GM23338 (cell line): ENCODE data around the gene ILDR2. TPM values are rescaled to one million over a fixed set of nuclear protein-coding genes. Genes with fewer than 3 reads are reported as not detected.

Source experiments
- ATAC-seq: fragments of 200-7000 bp; cut with Tn5 transposase; 3 replicates; pipeline ENCODE4 v1.9.1; 2020
- DNase-seq: peaks from one replicate; pipeline ENCODE4 v3.0.0-alpha.2; 2015; ENCODE audit warnings: low spot score
- H2AFZ ChIP-seq: fragments of 200-600 bp; sonication (generic); 2 replicates; pipeline ENCODE4 v1.8.0; 2016; ENCODE audit warnings: antibody characterized with exemption, mild to moderate bottlenecking, moderate library complexity
- H3F3A ChIP-seq: fragments of 200-600 bp; sonication (generic); replicated peaks from 2 replicates; pipeline ENCODE4 v1.8.0; 2017; ENCODE audit warnings: antibody characterized with exemption, mixed run types, low read depth
- H3K27ac ChIP-seq: fragments of 200-600 bp; sonication (generic); 2 replicates; pipeline ENCODE4 v1.6.1; 2016; ENCODE audit warnings: low read depth
- H3K27me3 ChIP-seq: fragments of 200-600 bp; sonication (generic); 2 replicates; pipeline ENCODE4 v1.8.0; 2016; ENCODE audit warnings: mild to moderate bottlenecking, mixed run types, moderate library complexity; ENCODE audit not compliant: insufficient read depth
- H3K36me3 ChIP-seq: fragments of 200-600 bp; sonication (generic); 2 replicates; pipeline ENCODE4 v1.8.0; 2016; ENCODE audit warnings: mild to moderate bottlenecking; ENCODE audit not compliant: insufficient read depth
- H3K4me1 ChIP-seq: fragments of 200-600 bp; sonication (generic); 2 replicates; pipeline ENCODE4 v1.8.0; 2016; ENCODE audit warnings: mild to moderate bottlenecking, moderate library complexity; ENCODE audit not compliant: insufficient read depth
- H3K4me2 ChIP-seq: fragments of 200-600 bp; sonication (generic); 2 replicates; pipeline ENCODE4 v1.7.1; 2017; ENCODE audit warnings: mixed run types
- H3K4me3 ChIP-seq: fragments of 200-600 bp; sonication (generic); 2 replicates; pipeline ENCODE4 v1.6.1; 2016; ENCODE audit warnings: mixed run types
- H3K79me2 ChIP-seq: fragments of 200-600 bp; sonication (generic); replicated peaks from 2 replicates; pipeline ENCODE4 v1.8.0; 2017; ENCODE audit warnings: mild to moderate bottlenecking; ENCODE audit not compliant: insufficient read depth
- H3K9me2 ChIP-seq: fragments of 200-600 bp; sonication (generic); 2 replicates; pipeline ENCODE4 v1.8.0; 2017; ENCODE audit not compliant: insufficient read depth
- H4K20me1 ChIP-seq: fragments of 200-600 bp; sonication (generic); replicated peaks from 2 replicates; pipeline ENCODE4 v1.8.0; 2017; ENCODE audit warnings: mild to moderate bottlenecking; ENCODE audit not compliant: insufficient read depth
- H3K27ac Mint-ChIP-seq: 2 replicates; pipeline ENCODE4 v1.8.0; 2020; ENCODE audit warnings: inconsistent platforms, mild to moderate bottlenecking, moderate library complexity, mixed read lengths
- H3K27me3 Mint-ChIP-seq: 3 replicates; pipeline ENCODE4 v1.8.0; 2022; ENCODE audit warnings: low read depth, mild to moderate bottlenecking, moderate library complexity, mixed read lengths, inconsistent platforms; ENCODE audit not compliant: insufficient read depth, poor library complexity
- H3K36me3 Mint-ChIP-seq: 3 replicates; pipeline ENCODE4 v1.8.0; 2021; ENCODE audit warnings: low read depth, mild to moderate bottlenecking, inconsistent platforms, moderate library complexity, mixed read lengths
- H3K4me1 Mint-ChIP-seq: 3 replicates; pipeline ENCODE4 v1.8.0; 2020; ENCODE audit warnings: mild to moderate bottlenecking, inconsistent platforms, mixed read lengths
- H3K4me3 Mint-ChIP-seq: 3 replicates; pipeline ENCODE4 v1.8.0; 2021; ENCODE audit warnings: moderate library complexity, mild to moderate bottlenecking, inconsistent platforms, mixed read lengths
- H3K9me3 Mint-ChIP-seq: 3 replicates; pipeline ENCODE4 v1.8.0; 2020; ENCODE audit warnings: moderate library complexity, mild to moderate bottlenecking, inconsistent platforms, mixed read lengths
- CREB1 ChIP-seq: fragments of 250-450 bp; sonication (Bioruptor Pico); IDR thresholded peaks from 2 replicates; pipeline ENCODE4 v1.5.0; 2020; ENCODE audit warnings: low read depth, mild to moderate bottlenecking, moderate library complexity
- ETS1 ChIP-seq: IDR thresholded peaks from 2 replicates; pipeline ENCODE4 v1.6.1; 2016; ENCODE audit warnings: antibody characterized with exemption
- EZH2 ChIP-seq: fragments of 200-600 bp; sonication (generic); IDR thresholded peaks from one replicate; pipeline ENCODE4 v1.8.0; 2017; ENCODE audit warnings: antibody characterized with exemption, mild to moderate bottlenecking, low read depth; ENCODE audit not compliant: unreplicated experiment
- NANOG ChIP-seq: IDR thresholded peaks from 2 replicates; pipeline ENCODE4 v1.6.1; 2016; ENCODE audit warnings: antibody characterized with exemption, borderline replicate concordance
- POLR2AphosphoS5 ChIP-seq: IDR thresholded peaks from 2 replicates; pipeline ENCODE4 v1.6.1; 2016; ENCODE audit warnings: antibody characterized with exemption, low read depth
- STAT1 ChIP-seq: IDR thresholded peaks from one replicate; pipeline ENCODE4 v1.6.1; 2016; ENCODE audit warnings: antibody characterized with exemption; ENCODE audit not compliant: unreplicated experiment
- ZNF331 ChIP-seq: fragments of 250-450 bp; sonication (Bioruptor Pico); IDR thresholded peaks from 2 replicates; pipeline ENCODE4 v1.5.0; 2020; ENCODE audit warnings: low read depth, mild to moderate bottlenecking, moderate library complexity
- polyA plus RNA-seq: library from polyadenylated mRNA; unstranded; fragments of >200 nt; fragmentation: Nextera tagmentation; extraction: Ambion mirVana; gene quantifications from 2 replicates; pipeline ENCODE4 v1.2.1, GENCODE V29; 2016
- total RNA-seq: library from RNA; depleted of rRNA; stranded (reverse); fragments of >200 nt; shearing (Covaris generic); gene quantifications from 2 replicates; pipeline ENCODE4 v1.2.3, GENCODE V29; 2014
- TF ChIP-seq, protein P1 (sequence below): fragments of 250-450 bp; sonication (Bioruptor Pico); IDR thresholded peaks from 2 replicates; pipeline ENCODE4 v1.5.0; 2020; ENCODE audit warnings: mild to moderate bottlenecking, moderate library complexity

The ILDR2 gene
- total and polyA plus RNA-seq, 2 experiments from 2014 or later, result 0.27 to 2.4 TPM

DNA sequence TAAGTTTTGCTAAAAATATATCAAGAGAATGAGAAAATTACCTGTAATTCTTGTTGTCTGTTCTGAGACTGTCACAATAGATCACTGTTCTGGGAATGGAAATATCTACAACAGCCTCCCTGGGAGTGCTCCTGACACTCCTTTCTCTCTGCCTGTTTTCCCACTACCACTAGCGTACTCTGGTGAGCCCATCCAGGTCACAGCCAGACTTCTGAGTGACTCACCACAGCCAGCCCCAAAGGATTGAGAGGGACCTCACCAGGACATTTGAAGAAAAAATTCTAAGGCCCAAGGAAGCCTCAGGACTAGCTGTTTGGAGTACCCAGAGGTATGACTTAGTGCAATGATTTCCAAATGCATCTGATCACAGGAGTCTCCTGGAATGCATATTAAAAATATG is 60.3 kb downstream of the ILDR2 start:
- H3K36me3 Mint-ChIP-seq, result peaks cover 22% of the 10 kb centered on the region; the same call in 2 of the 3 replicates

More for the DNA sequence above, 60.3 kb downstream of the ILDR2 start:
- no peak overlapping the region for H3K27ac Mint-ChIP-seq
- H3K4me1 Mint-ChIP-seq, result peaks cover 16% of the 10 kb centered on the region
- no peak overlapping the region for H2AFZ ChIP-seq
- H3K4me3 Mint-ChIP-seq, result no peak overlapping the region
- peaks cover 18% of the 10 kb centered on the region for H3K27me3 Mint-ChIP-seq
- H3K27ac ChIP-seq, result no peak overlapping the region
- H3K4me3 ChIP-seq, result no peak overlapping the region
- TF ChIP-seq ETS1, result no peak
- TF ChIP-seq CREB1 (CRISPR knock-in tag), result no peak
- TF ChIP-seq NANOG, result no peak
- TF ChIP-seq, protein P1, sequence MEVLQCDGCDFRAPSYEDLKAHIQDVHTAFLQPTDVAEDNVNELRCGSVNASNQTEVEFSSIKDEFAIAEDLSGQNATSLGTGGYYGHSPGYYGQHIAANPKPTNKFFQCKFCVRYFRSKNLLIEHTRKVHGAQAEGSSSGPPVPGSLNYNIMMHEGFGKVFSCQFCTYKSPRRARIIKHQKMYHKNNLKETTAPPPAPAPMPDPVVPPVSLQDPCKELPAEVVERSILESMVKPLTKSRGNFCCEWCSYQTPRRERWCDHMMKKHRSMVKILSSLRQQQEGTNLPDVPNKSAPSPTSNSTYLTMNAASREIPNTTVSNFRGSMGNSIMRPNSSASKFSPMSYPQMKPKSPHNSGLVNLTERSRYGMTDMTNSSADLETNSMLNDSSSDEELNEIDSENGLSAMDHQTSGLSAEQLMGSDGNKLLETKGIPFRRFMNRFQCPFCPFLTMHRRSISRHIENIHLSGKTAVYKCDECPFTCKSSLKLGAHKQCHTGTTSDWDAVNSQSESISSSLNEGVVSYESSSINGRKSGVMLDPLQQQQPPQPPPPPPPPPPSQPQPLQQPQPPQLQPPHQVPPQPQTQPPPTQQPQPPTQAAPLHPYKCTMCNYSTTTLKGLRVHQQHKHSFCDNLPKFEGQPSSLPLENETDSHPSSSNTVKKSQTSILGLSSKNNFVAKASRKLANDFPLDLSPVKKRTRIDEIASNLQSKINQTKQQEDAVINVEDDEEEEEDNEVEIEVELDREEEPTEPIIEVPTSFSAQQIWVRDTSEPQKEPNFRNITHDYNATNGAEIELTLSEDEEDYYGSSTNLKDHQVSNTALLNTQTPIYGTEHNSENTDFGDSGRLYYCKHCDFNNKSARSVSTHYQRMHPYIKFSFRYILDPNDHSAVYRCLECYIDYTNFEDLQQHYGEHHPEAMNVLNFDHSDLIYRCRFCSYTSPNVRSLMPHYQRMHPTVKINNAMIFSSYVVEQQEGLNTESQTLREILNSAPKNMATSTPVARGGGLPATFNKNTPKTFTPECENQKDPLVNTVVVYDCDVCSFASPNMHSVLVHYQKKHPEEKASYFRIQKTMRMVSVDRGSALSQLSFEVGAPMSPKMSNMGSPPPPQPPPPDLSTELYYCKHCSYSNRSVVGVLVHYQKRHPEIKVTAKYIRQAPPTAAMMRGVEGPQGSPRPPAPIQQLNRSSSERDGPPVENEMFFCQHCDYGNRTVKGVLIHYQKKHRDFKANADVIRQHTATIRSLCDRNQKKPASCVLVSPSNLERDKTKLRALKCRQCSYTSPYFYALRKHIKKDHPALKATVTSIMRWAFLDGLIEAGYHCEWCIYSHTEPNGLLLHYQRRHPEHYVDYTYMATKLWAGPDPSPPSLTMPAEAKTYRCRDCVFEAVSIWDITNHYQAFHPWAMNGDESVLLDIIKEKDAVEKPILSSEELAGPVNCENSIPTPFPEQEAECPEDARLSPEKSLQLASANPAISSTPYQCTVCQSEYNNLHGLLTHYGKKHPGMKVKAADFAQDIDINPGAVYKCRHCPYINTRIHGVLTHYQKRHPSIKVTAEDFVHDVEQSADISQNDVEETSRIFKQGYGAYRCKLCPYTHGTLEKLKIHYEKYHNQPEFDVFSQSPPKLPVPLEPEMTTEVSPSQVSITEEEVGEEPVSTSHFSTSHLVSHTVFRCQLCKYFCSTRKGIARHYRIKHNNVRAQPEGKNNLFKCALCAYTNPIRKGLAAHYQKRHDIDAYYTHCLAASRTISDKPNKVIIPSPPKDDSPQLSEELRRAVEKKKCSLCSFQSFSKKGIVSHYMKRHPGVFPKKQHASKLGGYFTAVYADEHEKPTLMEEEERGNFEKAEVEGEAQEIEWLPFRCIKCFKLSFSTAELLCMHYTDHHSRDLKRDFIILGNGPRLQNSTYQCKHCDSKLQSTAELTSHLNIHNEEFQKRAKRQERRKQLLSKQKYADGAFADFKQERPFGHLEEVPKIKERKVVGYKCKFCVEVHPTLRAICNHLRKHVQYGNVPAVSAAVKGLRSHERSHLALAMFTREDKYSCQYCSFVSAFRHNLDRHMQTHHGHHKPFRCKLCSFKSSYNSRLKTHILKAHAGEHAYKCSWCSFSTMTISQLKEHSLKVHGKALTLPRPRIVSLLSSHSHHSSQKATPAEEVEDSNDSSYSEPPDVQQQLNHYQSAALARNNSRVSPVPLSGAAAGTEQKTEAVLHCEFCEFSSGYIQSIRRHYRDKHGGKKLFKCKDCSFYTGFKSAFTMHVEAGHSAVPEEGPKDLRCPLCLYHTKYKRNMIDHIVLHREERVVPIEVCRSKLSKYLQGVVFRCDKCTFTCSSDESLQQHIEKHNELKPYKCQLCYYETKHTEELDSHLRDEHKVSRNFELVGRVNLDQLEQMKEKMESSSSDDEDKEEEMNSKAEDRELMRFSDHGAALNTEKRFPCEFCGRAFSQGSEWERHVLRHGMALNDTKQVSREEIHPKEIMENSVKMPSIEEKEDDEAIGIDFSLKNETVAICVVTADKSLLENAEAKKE (CRISPR knock-in tag), result no peak
- no peak for TF ChIP-seq POLR2AphosphoS5
- no peak for TF ChIP-seq STAT1
- TF ChIP-seq ZNF331 (CRISPR knock-in tag), result no peak
- TF ChIP-seq EZH2, result no peak
- H3K4me1 ChIP-seq, result peaks cover 2% of the 10 kb centered on the region
- no peak for ATAC-seq
- H3K27me3 ChIP-seq, result peaks cover 18% of the 10 kb centered on the region
- peaks cover 22% of the 10 kb centered on the region for H3K9me3 Mint-ChIP-seq
- no peaks in the 10 kb centered on the region for H4K20me1 ChIP-seq
- H3K79me2 ChIP-seq, result no peaks in the 10 kb centered on the region
- H3K9me2 ChIP-seq, result peaks cover 5% of the 10 kb centered on the region; the same call in 1 of the 2 replicates
- H3K36me3 ChIP-seq, result peaks cover 3% of the 10 kb centered on the region; the same call in 1 of the 2 replicates
- no peak overlapping the region for H3K4me2 ChIP-seq
- H3F3A ChIP-seq, result 0 out of 2 replicates have a peak, but pooled peaks cover 4% of the 10 kb centered on the region
- DNase-seq, result no peak
